Caco-2 (cell line): Measurements from ENCODE around the gene KIF26B. TPM values are rescaled to one million over a fixed set of nuclear protein-coding genes. Genes with fewer than 3 reads are reported as not detected.
A peak's percentile ranks its signal among the peaks of the same experiment; 100 is the strongest.

Experiments used
- BruUV-seq: library from RNA; stranded (reverse); fragments of 400-500 nt; replicated peaks from 2 replicates; lab custom pipeline; 2021; lab: Mats Ljungman, UMichigan
- CTCF ChIA-PET: fragments of 300-600 bp; sonication (Branson Sonifier 250); formaldehyde crosslinking; loops from one replicate; lab custom pipeline; 2022; ENCODE audit warnings: antibody characterized with exemption; lab: Charles Lee
- POLR2A ChIA-PET: fragments of 300-600 bp; sonication (Branson Sonifier 250); formaldehyde crosslinking; loops from one replicate; lab custom pipeline; 2022; ENCODE audit warnings: antibody characterized with exemption; lab: Charles Lee
- DNase-seq, 2 experiments: peaks; one replicate each; pipeline versions ENCODE4 v3.0.0 to v3.0.0-alpha.2; 2020 to 2022
- H3K27me3 ChIP-seq: replicated peaks from 2 replicates; pipeline ENCODE4 v1.6.0; 2011; ENCODE audit warnings: low read length; ENCODE audit not compliant: control insufficient read depth, insufficient read depth
- H3K36me3 ChIP-seq: 2 replicates; pipeline ENCODE4 v1.5.1; 2011; ENCODE audit warnings: low read length; ENCODE audit not compliant: control insufficient read depth, insufficient read depth
- H3K4me1 ChIP-seq: fragments of 250-450 bp; sonication (Bioruptor Pico); 2 replicates; pipeline ENCODE4 v1.5.1; 2020; ENCODE audit warnings: mild to moderate bottlenecking
- H3K4me3 ChIP-seq: 2 replicates; pipeline ENCODE4 v1.5.1; 2011; ENCODE audit warnings: low read depth, mild to moderate bottlenecking, control low read depth, low read length
- H3K9me3 ChIP-seq: fragments of 250-450 bp; sonication (Bioruptor Pico); 2 replicates; pipeline ENCODE4 v1.5.1; 2020; ENCODE audit warnings: mild to moderate bottlenecking, moderate library complexity
- H3K27ac Mint-ChIP-seq: one replicate; pipeline ENCODE4 v1.8.0; 2022; ENCODE audit warnings: mixed read lengths; ENCODE audit not compliant: unreplicated experiment
- H3K27me3 Mint-ChIP-seq: one replicate; pipeline ENCODE4 v1.8.0; 2022; ENCODE audit warnings: mixed read lengths; ENCODE audit not compliant: insufficient read depth, unreplicated experiment
- H3K36me3 Mint-ChIP-seq: one replicate; pipeline ENCODE4 v1.8.0; 2022; ENCODE audit warnings: mild to moderate bottlenecking, mixed read lengths; ENCODE audit not compliant: insufficient read depth, unreplicated experiment
- H3K4me1 Mint-ChIP-seq: one replicate; pipeline ENCODE4 v1.8.0; 2022; ENCODE audit warnings: low read depth, mixed read lengths; ENCODE audit not compliant: unreplicated experiment
- H3K4me3 Mint-ChIP-seq: one replicate; pipeline ENCODE4 v1.8.0; 2022; ENCODE audit warnings: mild to moderate bottlenecking, moderate library complexity, mixed read lengths; ENCODE audit not compliant: unreplicated experiment
- H3K9me3 Mint-ChIP-seq: one replicate; pipeline ENCODE4 v1.8.0; 2022; ENCODE audit warnings: mixed read lengths; ENCODE audit not compliant: unreplicated experiment
- CTCF ChIP-seq, 2 experiments: fragments of 200-600 bp in 1 of 2; IDR thresholded peaks; 1 replicate in 1 of 2; 2 replicates in 1 of 2; pipeline versions ENCODE4 v1.5.1 to v1.8.0; 2011 to 2022; ENCODE audit warnings: antibody characterized with exemption in 1 of 2, control low read depth in 1 of 2, inconsistent platforms in 1 of 2, low read depth in 1 of 2, low read length in 1 of 2, mild to moderate bottlenecking in 1 of 2, moderate library complexity in 1 of 2; ENCODE audit not compliant: insufficient read depth in 1 of 2, severe bottlenecking in 1 of 2, unreplicated experiment in 1 of 2
- intact Hi-C: fragments of 100-400 bp; cut with micrococcal nuclease; formaldehyde crosslinking; loops from one replicate; pipeline ENCODE4 v1.10.0; 2022; ENCODE audit not compliant: unreplicated experiment
- total RNA-seq: library from RNA; stranded (reverse); gene quantifications from 2 replicates; pipeline ENCODE4 v1.2.3, GENCODE V29; 2022

KIF26B gene
- total RNA-seq, 1 experiment from 2014 or later, result 4.9 TPM

GRCh38 chr1:245380790-245381535, 226.2 kb downstream of the KIF26B start:
- no TSS peak for BruUV-seq
- intact Hi-C loops, result loop anchor here (1.0 kb wide), 1 partner anchor 228 kb away; no protein-coding TSS in a partner anchor
- peaks cover 8% of the 10 kb centered on the region for H3K4me1 Mint-ChIP-seq
- H3K36me3 Mint-ChIP-seq, result no peaks in the 10 kb centered on the region
- Histone ChIP-seq H3K4me1 (peaks cover 9% of the 10 kb centered on the region), H3K9me3 (no peaks in the 10 kb centered on the region), H3K4me3 (no peak overlapping the region), H3K36me3 (no peaks in the 10 kb centered on the region), H3K27me3 (no peaks in the 10 kb centered on the region)
- no peak overlapping the region for H3K4me3 Mint-ChIP-seq
- TF ChIP-seq CTCF (IDR thresholded peaks at IDR 0.05; ENCODE audit: insufficient read depth in 1 of 2, low read depth in 1 of 2, low read length in 1 of 2, severe bottlenecking in 1 of 2, unreplicated experiment in 1 of 2), result peak in 1 of 2 experiments; percentile 30
- H3K27me3 Mint-ChIP-seq, result no peaks in the 10 kb centered on the region
- H3K27ac Mint-ChIP-seq, result no peak overlapping the region
- ChIA-PET CTCF (interaction anchor here (0.6 to 1.5 kb wide), 9 partner anchors 18 to 1065 kb away, joined by 3 to 15 read pairs (median 5); partner anchors contain the start of gene KIF26B), POLR2A (no interaction called here)
- DNase-seq, result no peak
- no peaks in the 10 kb centered on the region for H3K9me3 Mint-ChIP-seq

- no peaks in the 10 kb centered on the region for H3K9me3 Mint-ChIP-seq
- TF ChIP-seq CTCF (IDR thresholded peaks at IDR 0.05; ENCODE audit: insufficient read depth in 1 of 2, low read depth in 1 of 2, low read length in 1 of 2, severe bottlenecking in 1 of 2, unreplicated experiment in 1 of 2), result no peak
These were observed 228.2 kb downstream of the KIF26B start for GRCh38 chr1:245382981-245383380.

GRCh38 chr1:245383396-245384330, 228.9 kb downstream of the KIF26B start:
- H3K4me1 ChIP-seq, result no peaks in the 10 kb centered on the region
- no peaks in the 10 kb centered on the region for H3K27me3 ChIP-seq
- no peaks in the 10 kb centered on the region for H3K27me3 Mint-ChIP-seq
- intact Hi-C loops, result no loop called here
- no TSS peak for BruUV-seq
- DNase-seq, result no peak
- no peak overlapping the region for H3K4me3 ChIP-seq
- no peaks in the 10 kb centered on the region for H3K36me3 ChIP-seq
- no peak overlapping the region for H3K4me3 Mint-ChIP-seq
- no peaks in the 10 kb centered on the region for H3K36me3 Mint-ChIP-seq
- no peak overlapping the region for H3K27ac Mint-ChIP-seq
- CTCF ChIA-PET, result no interaction called here
- no peaks in the 10 kb centered on the region for H3K4me1 Mint-ChIP-seq
- no peak for TF ChIP-seq CTCF (IDR thresholded peaks at IDR 0.05; ENCODE audit: insufficient read depth in 1 of 2, low read depth in 1 of 2, low read length in 1 of 2, severe bottlenecking in 1 of 2, unreplicated experiment in 1 of 2)
- H3K9me3 Mint-ChIP-seq, result no peaks in the 10 kb centered on the region
- POLR2A ChIA-PET, result no interaction called here
- no peaks in the 10 kb centered on the region for H3K9me3 ChIP-seq

More at GRCh38 chr1:245382981-245383380, 228.2 kb downstream of the KIF26B start:
- H3K36me3 Mint-ChIP-seq, result no peaks in the 10 kb centered on the region
- no peak overlapping the region for H3K4me3 Mint-ChIP-seq
- Histone ChIP-seq H3K4me1 (no peaks in the 10 kb centered on the region), H3K27me3 (no peaks in the 10 kb centered on the region), H3K9me3 (no peaks in the 10 kb centered on the region), H3K4me3 (no peak overlapping the region), H3K36me3 (no peaks in the 10 kb centered on the region)
- no peak overlapping the region for H3K27ac Mint-ChIP-seq
- no peaks in the 10 kb centered on the region for H3K27me3 Mint-ChIP-seq
- no peaks in the 10 kb centered on the region for H3K4me1 Mint-ChIP-seq
- ChIA-PET POLR2A (no interaction called here), CTCF (no interaction called here)
- no TSS peak for BruUV-seq
- intact Hi-C loops, result no loop called here
- DNase-seq, result no peak
